ENCODE data around the gene CDYL.

- TF ChIP-seq POLR2A (IDR thresholded peaks at IDR 0.05; ENCODE audit: low read depth): no peak
- TF ChIP-seq EP300 (IDR thresholded peaks at IDR 0.05): no peak
Observed at GRCh38 chr6:4913705-4914419, 137.7 kb downstream of the CDYL start.
